ENCODE measurements around the gene PLBD2. TPM values are rescaled to one million over a fixed set of nuclear protein-coding genes. Genes with fewer than 3 reads are reported as not detected.
A peak's percentile ranks its signal among the peaks of the same experiment; 100 is the strongest.

Gene PLBD2
- total RNA-seq, 1 donor from 2014 or later, result 52.2 TPM

DNA sequence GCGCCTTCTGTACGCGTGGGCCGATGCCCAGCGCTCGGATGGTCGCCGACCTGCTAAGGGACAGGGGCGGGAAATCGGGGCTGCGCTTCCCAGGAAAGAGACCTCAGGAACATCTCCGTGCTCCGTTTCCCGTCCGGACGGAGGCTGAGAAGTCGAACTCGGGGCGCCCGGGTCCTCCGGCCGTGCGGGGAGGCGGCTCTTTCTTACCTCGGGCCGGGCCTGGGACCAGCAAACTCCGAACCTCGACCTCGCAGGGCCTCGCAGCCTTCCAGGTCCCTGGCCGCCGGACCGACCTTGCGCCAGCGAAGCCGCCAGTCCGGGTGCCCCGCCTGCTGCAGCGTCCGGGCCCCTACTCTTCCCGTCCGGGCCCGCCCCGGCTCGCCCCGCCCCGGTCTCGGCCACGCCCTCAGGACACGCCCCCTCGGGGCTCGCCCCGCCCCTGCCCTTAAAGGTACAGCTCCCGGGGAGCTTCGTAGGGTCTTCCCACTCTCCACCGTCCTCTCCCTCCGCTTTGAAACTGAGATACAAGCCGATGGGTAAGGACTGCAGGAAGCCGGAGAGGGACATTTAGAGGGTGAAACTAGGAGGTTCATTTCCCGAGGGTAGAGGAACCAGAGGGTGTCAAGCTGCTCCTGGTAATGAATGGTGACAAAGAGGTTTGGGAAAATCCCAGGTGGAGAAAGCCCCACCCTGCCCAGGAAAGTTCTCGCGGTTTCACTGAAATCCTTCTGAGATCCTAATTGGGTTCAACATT lies 23.4 kb upstream of the PLBD2 start, which contains the start of gene SLC8B1:
SLC8B1 (minus strand) TSS at position 324 of the 754 bp plus-strand sequence. CDS start 2,231 bp downstream, outside the sequence.
- Mint-ChIP-seq H3K27me3 (ENCODE audit: low read depth, unreplicated experiment) (peaks cover 12% of the 10 kb centered on the region), H3K27ac (ENCODE audit: unreplicated experiment) (no peak within 1 kb of the TSS), H3K4me3 (ENCODE audit: unreplicated experiment) (peak within 1 kb of the TSS; percentile 88), H3K36me3 (ENCODE audit: low read depth, unreplicated experiment) (no peaks in the 10 kb centered on the region), H3K4me1 (ENCODE audit: low read depth, unreplicated experiment) (peaks cover 2% of the 10 kb centered on the region), H3K9me3 (ENCODE audit: unreplicated experiment) (peaks cover 2% of the 10 kb centered on the region)
- Histone ChIP-seq H3K4me2 (ENCODE audit: low read length) (peak within 1 kb of the TSS; percentile 90), H3K27me3 (ENCODE audit: insufficient read depth, low read length) (no peaks in the 10 kb centered on the region), H3K79me2 (ENCODE audit: insufficient read depth, low read length) (no peaks in the 10 kb centered on the region), H3K27ac (ENCODE audit: low read depth, low read length) (no peak within 1 kb of the TSS), H3K4me1 (ENCODE audit: insufficient read depth, low read length) (peaks cover 8% of the 10 kb centered on the region), H3K9me3 (ENCODE audit: insufficient read depth, low read depth, low read length) (no peaks in the 10 kb centered on the region), H3K36me3 (ENCODE audit: insufficient read depth, low read length) (no peaks in the 10 kb centered on the region), H2AFZ (ENCODE audit: low read depth, low read length) (peak within 1 kb of the TSS; percentile 86), H4K20me1 (ENCODE audit: insufficient read depth, low read length) (no peaks in the 10 kb centered on the region), H3K9ac (ENCODE audit: low read length) (peak within 1 kb of the TSS; percentile 74), H3K4me3 (ENCODE audit: insufficient read depth, low read depth, low read length) (peak within 1 kb of the TSS; percentile 61)
- DNase-seq (ENCODE audit: low read depth) (peak; percentile 33), FAIRE-seq (no peak)
- TF ChIP-seq, protein P1, sequence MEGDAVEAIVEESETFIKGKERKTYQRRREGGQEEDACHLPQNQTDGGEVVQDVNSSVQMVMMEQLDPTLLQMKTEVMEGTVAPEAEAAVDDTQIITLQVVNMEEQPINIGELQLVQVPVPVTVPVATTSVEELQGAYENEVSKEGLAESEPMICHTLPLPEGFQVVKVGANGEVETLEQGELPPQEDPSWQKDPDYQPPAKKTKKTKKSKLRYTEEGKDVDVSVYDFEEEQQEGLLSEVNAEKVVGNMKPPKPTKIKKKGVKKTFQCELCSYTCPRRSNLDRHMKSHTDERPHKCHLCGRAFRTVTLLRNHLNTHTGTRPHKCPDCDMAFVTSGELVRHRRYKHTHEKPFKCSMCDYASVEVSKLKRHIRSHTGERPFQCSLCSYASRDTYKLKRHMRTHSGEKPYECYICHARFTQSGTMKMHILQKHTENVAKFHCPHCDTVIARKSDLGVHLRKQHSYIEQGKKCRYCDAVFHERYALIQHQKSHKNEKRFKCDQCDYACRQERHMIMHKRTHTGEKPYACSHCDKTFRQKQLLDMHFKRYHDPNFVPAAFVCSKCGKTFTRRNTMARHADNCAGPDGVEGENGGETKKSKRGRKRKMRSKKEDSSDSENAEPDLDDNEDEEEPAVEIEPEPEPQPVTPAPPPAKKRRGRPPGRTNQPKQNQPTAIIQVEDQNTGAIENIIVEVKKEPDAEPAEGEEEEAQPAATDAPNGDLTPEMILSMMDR (IDR thresholded peaks at IDR 0.05; ENCODE audit: insufficient read depth, low read depth, low read length), result no peak
- no peak for TF ChIP-seq EZH2 (IDR thresholded peaks at IDR 0.05; ENCODE audit: insufficient read depth, low read length)

DNA sequence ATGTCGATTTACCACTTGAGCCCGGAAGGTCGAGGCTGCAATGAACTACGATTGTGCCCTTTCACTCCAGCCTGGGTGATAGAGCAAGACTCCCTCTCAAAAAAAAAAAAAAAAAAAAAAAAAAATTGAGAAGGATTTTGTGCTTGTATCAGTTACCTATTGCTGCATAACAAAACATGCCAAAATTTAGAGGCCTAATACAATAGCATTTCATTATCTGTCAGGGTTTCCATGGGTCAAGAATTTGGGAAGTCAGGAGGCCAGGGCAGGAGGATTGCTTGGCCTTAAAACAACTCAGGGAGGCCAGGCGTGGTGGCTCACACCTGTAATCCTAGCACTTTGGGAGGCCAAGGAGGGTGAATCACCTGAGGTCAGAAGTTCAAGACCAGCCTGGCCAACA lies 18.8 kb upstream of the PLBD2 start:
- Histone ChIP-seq H3K9ac (ENCODE audit: low read length) (no peak overlapping the region), H3K27ac (ENCODE audit: low read depth, low read length) (no peak overlapping the region), H3K9me3 (ENCODE audit: insufficient read depth, low read depth, low read length) (no peaks in the 10 kb centered on the region), H3K4me2 (ENCODE audit: low read length) (no peak overlapping the region), H3K36me3 (ENCODE audit: insufficient read depth, low read length) (no peaks in the 10 kb centered on the region), H3K4me3 (ENCODE audit: insufficient read depth, low read depth, low read length) (no peak overlapping the region), H3K4me1 (ENCODE audit: insufficient read depth, low read length) (peaks cover under 1% of the 10 kb centered on the region), H3K79me2 (ENCODE audit: insufficient read depth, low read length) (no peaks in the 10 kb centered on the region), H3K27me3 (ENCODE audit: insufficient read depth, low read length) (peaks cover 4% of the 10 kb centered on the region), H2AFZ (ENCODE audit: low read depth, low read length) (no peak overlapping the region), H4K20me1 (ENCODE audit: insufficient read depth, low read length) (no peaks in the 10 kb centered on the region)
- Mint-ChIP-seq H3K9me3 (ENCODE audit: unreplicated experiment) (peaks cover 2% of the 10 kb centered on the region), H3K27me3 (ENCODE audit: low read depth, unreplicated experiment) (peaks cover 21% of the 10 kb centered on the region), H3K36me3 (ENCODE audit: low read depth, unreplicated experiment) (peaks cover 2% of the 10 kb centered on the region), H3K27ac (ENCODE audit: unreplicated experiment) (no peak overlapping the region), H3K4me3 (ENCODE audit: unreplicated experiment) (no peak overlapping the region), H3K4me1 (ENCODE audit: low read depth, unreplicated experiment) (no peaks in the 10 kb centered on the region)
- TF ChIP-seq, protein P1 (IDR thresholded peaks at IDR 0.05; ENCODE audit: insufficient read depth, low read depth, low read length), result no peak
- TF ChIP-seq EZH2 (IDR thresholded peaks at IDR 0.05; ENCODE audit: insufficient read depth, low read length), result no peak
- FAIRE-seq, result no peak
- DNase-seq (ENCODE audit: low read depth), result no peak

DNA sequence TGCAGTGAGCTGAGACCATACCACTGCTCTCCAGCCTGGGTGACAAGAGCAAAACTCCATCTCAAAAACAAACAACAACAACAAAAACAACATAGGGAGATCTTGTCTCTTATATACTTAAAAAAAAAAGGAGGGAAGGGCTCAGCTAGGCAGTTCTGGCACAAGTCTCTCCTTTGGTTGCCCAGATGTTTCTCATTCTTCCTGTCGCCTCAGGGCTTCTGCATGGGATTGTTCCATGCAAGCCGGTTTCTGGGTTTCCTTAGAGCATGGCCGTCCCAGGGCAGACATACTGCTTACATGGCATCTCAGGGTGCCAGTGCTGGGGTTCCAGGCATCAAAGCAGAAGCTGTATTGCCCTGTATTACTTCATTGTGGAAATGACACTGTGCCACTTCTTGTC lies 18.3 kb upstream of the PLBD2 start:
- FAIRE-seq (no peak), DNase-seq (ENCODE audit: low read depth) (no peak)
- H3K4me3 ChIP-seq (ENCODE audit: insufficient read depth, low read depth, low read length), result no peak overlapping the region
- H3K9me3 Mint-ChIP-seq (ENCODE audit: unreplicated experiment), result peaks cover 2% of the 10 kb centered on the region
- H3K79me2 ChIP-seq (ENCODE audit: insufficient read depth, low read length), result no peaks in the 10 kb centered on the region
- peaks cover 4% of the 10 kb centered on the region for H3K27me3 ChIP-seq (ENCODE audit: insufficient read depth, low read length)
- no peak overlapping the region for H3K4me3 Mint-ChIP-seq (ENCODE audit: unreplicated experiment)
- H3K4me2 ChIP-seq (ENCODE audit: low read length), result no peak overlapping the region
- peaks cover 2% of the 10 kb centered on the region for H3K36me3 Mint-ChIP-seq (ENCODE audit: low read depth, unreplicated experiment)
- no peak overlapping the region for H2AFZ ChIP-seq (ENCODE audit: low read depth, low read length)
- H3K4me1 ChIP-seq (ENCODE audit: insufficient read depth, low read length), result no peaks in the 10 kb centered on the region
- H3K27ac ChIP-seq (ENCODE audit: low read depth, low read length), result no peak overlapping the region
- H3K4me1 Mint-ChIP-seq (ENCODE audit: low read depth, unreplicated experiment), result no peaks in the 10 kb centered on the region
- no peaks in the 10 kb centered on the region for H3K36me3 ChIP-seq (ENCODE audit: insufficient read depth, low read length)
- no peak for TF ChIP-seq EZH2 (IDR thresholded peaks at IDR 0.05; ENCODE audit: insufficient read depth, low read length)
- TF ChIP-seq, protein P1 (IDR thresholded peaks at IDR 0.05; ENCODE audit: insufficient read depth, low read depth, low read length), result no peak
- H3K27ac Mint-ChIP-seq (ENCODE audit: unreplicated experiment), result no peak overlapping the region
- no peaks in the 10 kb centered on the region for H3K9me3 ChIP-seq (ENCODE audit: insufficient read depth, low read depth, low read length)
- peaks cover 21% of the 10 kb centered on the region for H3K27me3 Mint-ChIP-seq (ENCODE audit: low read depth, unreplicated experiment)
- no peak overlapping the region for H3K9ac ChIP-seq (ENCODE audit: low read length)
- no peaks in the 10 kb centered on the region for H4K20me1 ChIP-seq (ENCODE audit: insufficient read depth, low read length)

Measured in astrocyte (in vitro differentiated cells and primary cell).